HT-29 (cell line): Measurements from ENCODE around the gene KRT85. TPM values are rescaled to one million over a fixed set of nuclear protein-coding genes. Genes with fewer than 3 reads are reported as not detected.

Experiments used
- total RNA-seq: library from RNA; depleted of rRNA; stranded (reverse); fragments of >200 nt; shearing (Covaris generic); gene quantifications from 2 replicates; pipeline ENCODE4 v1.2.3, GENCODE V29; 2014; rRNA removed

The KRT85 gene
- total RNA-seq, 1 experiment from 2014 or later, result not detected

Other genes starting within 250 kb of the KRT85 start
- gene KRT80, start 175.5 kb downstream of the KRT85 start, total RNA-seq, result 24.7 and 27.0 TPM in 2 replicates
- gene KRT7, start 134.2 kb downstream of the KRT85 start, total RNA-seq, result 3.8 and 11.9 TPM in 2 replicates
- 0.13 and 0.81 TPM in 2 replicates for gene KRT86, start 92.8 kb downstream of the KRT85 start, total RNA-seq
- gene KRT81, start 75.9 kb downstream of the KRT85 start, total RNA-seq, result 0.21 TPM in 1 of 2 replicates, not detected in the other
- 0.10 and 0.94 TPM in 2 replicates for gene KRT83, start 46.1 kb downstream of the KRT85 start, total RNA-seq
- gene KRT84, start 18.2 kb upstream of the KRT85 start, total RNA-seq, result not detected in 2 replicates
- gene KRT82, start 38.9 kb upstream of the KRT85 start, total RNA-seq, result not detected in 2 replicates
- gene KRT75, start 66.9 kb upstream of the KRT85 start, total RNA-seq, result 0.08 TPM in 2 replicates
- 0.23 TPM in 1 of 2 replicates, not detected in the other for gene KRT6B, start 84.7 kb upstream of the KRT85 start, total RNA-seq
- not detected in 2 replicates for gene KRT6C, start 106.3 kb upstream of the KRT85 start, total RNA-seq
- gene KRT6A, start 125.8 kb upstream of the KRT85 start, total RNA-seq, result not detected in 2 replicates
- not detected in 2 replicates for gene KRT5, start 152.9 kb upstream of the KRT85 start, total RNA-seq
- gene KRT71, start 185.7 kb upstream of the KRT85 start, total RNA-seq, result not detected in 2 replicates
- gene KRT74, start 206.4 kb upstream of the KRT85 start, total RNA-seq, result not detected in 2 replicates
- gene KRT72, start 234.0 kb upstream of the KRT85 start, total RNA-seq, result not detected in 2 replicates